DMS 273 treated with DMSO at 0.1 percent for 48 hours (cell line): ENCODE results near the gene PELI1.

ENCODE experiments used
- DNase-seq: peaks from one replicate; lab custom pipeline; 2025; lab: John Stamatoyannopoulos, UW

PELI1 gene

GRCh38 chr2:64153811-64154210, 9.6 kb upstream of the PELI1 start:
- no peak for DNase-seq

GRCh38 chr2:64151476-64151875, 7.3 kb upstream of the PELI1 start:
- no peak for DNase-seq

GRCh38 chr2:64145714-64146113, 1.5 kb upstream of the PELI1 start:
- no peak for DNase-seq

- DNase-seq, result no peak
Measured at GRCh38 chr2:64145119-64145518, 899 bp upstream of the PELI1 start.

- DNase-seq, result no peak
Measured at GRCh38 chr2:64143169-64144056, 807 bp downstream of the PELI1 start.

GRCh38 chr2:64142741-64143168, 1.5 kb downstream of the PELI1 start:
- no peak for DNase-seq

- no peak for DNase-seq
Measured at GRCh38 chr2:64141674-64142405, 2.4 kb downstream of the PELI1 start.

GRCh38 chr2:64140665-64141200, 3.5 kb downstream of the PELI1 start:
- DNase-seq, result no peak

- DNase-seq, result no peak
Measured at GRCh38 chr2:64139956-64140355, 4.3 kb downstream of the PELI1 start.

- no peak for DNase-seq
Measured at GRCh38 chr2:64137996-64138395, 6.2 kb downstream of the PELI1 start.

- DNase-seq, result no peak
Measured at GRCh38 chr2:64137567-64137966, 6.7 kb downstream of the PELI1 start.

- DNase-seq, result no peak
Measured at GRCh38 chr2:64135421-64135820, 8.8 kb downstream of the PELI1 start.

- no peak for DNase-seq
Measured at GRCh38 chr2:64134813-64135212, 9.4 kb downstream of the PELI1 start.

GRCh38 chr2:64133828-64134227, 10.4 kb downstream of the PELI1 start:
- DNase-seq, result no peak

- no peak for DNase-seq
Measured at GRCh38 chr2:64133354-64133753, 10.9 kb downstream of the PELI1 start.

GRCh38 chr2:64130333-64130732, 13.9 kb downstream of the PELI1 start:
- DNase-seq, result no peak

GRCh38 chr2:64128943-64129391, 15.3 kb downstream of the PELI1 start:
- no peak for DNase-seq

GRCh38 chr2:64128406-64128805, 15.8 kb downstream of the PELI1 start:
- no peak for DNase-seq

- DNase-seq, result no peak
Measured at GRCh38 chr2:64127119-64127518, 17.1 kb downstream of the PELI1 start.

GRCh38 chr2:64126601-64127000, 17.6 kb downstream of the PELI1 start:
- DNase-seq, result no peak

GRCh38 chr2:64124571-64124970, 19.6 kb downstream of the PELI1 start:
- no peak for DNase-seq

GRCh38 chr2:64124168-64124567, 20.1 kb downstream of the PELI1 start:
- DNase-seq, result no peak

- no peak for DNase-seq
Measured at GRCh38 chr2:64123740-64124139, 20.5 kb downstream of the PELI1 start.
